Astrocyte of the spinal cord (primary cell): ENCODE measurements around the gene GABRB3.

Experiments used
- DNase-seq: peaks from one replicate; pipeline ENCODE4 v3.0.0; 2011; ENCODE audit warnings: low read depth, low spot score
- H3K4me3 ChIP-seq: 2 replicates; pipeline ENCODE4 v1.5.1; 2011; ENCODE audit warnings: low read depth, mild to moderate bottlenecking, low read length, moderate library complexity
- in situ Hi-C: cut with HindIII; loops from 2 replicates; pipeline ENCODE4 v1.10.0; 2017; ENCODE audit warnings: low sequenced_read_pairs
- TF ChIP-seq, protein P1 (sequence below): IDR thresholded peaks from 2 replicates; pipeline ENCODE4 v1.5.1; 2012; ENCODE audit warnings: low read depth, mild to moderate bottlenecking, low read length, inconsistent platforms

The GABRB3 gene

DNA sequence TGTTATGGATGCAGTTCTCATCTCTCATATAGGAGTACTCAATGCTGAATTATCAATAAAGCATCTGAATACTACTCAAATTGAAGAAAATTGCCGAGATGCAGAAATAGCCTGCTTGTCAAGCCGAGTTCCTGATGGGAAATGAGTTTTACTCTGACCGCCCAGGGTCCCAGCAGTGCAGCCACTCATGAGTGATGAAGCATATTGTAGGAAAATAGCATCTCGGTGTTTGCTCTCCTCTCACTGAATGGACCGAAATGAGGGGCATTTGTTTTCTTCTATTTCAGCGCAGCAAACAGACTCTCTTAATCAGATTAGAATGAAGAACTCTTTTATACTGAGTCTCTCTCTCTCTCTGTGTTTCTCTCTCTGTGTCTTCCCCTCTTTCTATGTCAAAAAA is 190.0 kb downstream of the GABRB3 start:
- DNase-seq: no peak
- in situ Hi-C loops: no loop called here

DNA sequence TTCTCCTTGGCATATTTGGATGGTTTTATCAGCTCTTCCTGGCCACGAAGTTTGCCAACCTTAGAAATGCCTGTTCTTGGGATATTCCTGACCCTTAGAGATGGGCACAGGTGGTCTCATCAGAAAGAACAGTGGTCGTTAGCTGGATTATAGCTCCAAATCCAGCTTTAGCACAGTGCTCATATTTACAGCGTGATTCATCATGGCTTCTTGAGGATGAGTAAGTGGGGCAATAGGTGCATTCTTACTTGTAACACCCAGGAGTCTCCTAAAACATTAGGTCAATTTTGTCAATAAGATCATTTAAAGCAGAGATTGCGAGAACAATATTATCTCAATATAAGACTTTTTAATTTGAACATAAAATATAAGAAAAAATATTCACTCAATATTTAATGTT is 191.9 kb downstream of the GABRB3 start:
- in situ Hi-C loops: no loop called here
- DNase-seq: no peak
- H3K4me3 ChIP-seq: no peak overlapping the region
- TF ChIP-seq, protein P1, sequence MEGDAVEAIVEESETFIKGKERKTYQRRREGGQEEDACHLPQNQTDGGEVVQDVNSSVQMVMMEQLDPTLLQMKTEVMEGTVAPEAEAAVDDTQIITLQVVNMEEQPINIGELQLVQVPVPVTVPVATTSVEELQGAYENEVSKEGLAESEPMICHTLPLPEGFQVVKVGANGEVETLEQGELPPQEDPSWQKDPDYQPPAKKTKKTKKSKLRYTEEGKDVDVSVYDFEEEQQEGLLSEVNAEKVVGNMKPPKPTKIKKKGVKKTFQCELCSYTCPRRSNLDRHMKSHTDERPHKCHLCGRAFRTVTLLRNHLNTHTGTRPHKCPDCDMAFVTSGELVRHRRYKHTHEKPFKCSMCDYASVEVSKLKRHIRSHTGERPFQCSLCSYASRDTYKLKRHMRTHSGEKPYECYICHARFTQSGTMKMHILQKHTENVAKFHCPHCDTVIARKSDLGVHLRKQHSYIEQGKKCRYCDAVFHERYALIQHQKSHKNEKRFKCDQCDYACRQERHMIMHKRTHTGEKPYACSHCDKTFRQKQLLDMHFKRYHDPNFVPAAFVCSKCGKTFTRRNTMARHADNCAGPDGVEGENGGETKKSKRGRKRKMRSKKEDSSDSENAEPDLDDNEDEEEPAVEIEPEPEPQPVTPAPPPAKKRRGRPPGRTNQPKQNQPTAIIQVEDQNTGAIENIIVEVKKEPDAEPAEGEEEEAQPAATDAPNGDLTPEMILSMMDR: no peak

More for the DNA sequence above, 190.0 kb downstream of the GABRB3 start:
- TF ChIP-seq, protein P1: no peak
- H3K4me3 ChIP-seq: no peak overlapping the region

DNA sequence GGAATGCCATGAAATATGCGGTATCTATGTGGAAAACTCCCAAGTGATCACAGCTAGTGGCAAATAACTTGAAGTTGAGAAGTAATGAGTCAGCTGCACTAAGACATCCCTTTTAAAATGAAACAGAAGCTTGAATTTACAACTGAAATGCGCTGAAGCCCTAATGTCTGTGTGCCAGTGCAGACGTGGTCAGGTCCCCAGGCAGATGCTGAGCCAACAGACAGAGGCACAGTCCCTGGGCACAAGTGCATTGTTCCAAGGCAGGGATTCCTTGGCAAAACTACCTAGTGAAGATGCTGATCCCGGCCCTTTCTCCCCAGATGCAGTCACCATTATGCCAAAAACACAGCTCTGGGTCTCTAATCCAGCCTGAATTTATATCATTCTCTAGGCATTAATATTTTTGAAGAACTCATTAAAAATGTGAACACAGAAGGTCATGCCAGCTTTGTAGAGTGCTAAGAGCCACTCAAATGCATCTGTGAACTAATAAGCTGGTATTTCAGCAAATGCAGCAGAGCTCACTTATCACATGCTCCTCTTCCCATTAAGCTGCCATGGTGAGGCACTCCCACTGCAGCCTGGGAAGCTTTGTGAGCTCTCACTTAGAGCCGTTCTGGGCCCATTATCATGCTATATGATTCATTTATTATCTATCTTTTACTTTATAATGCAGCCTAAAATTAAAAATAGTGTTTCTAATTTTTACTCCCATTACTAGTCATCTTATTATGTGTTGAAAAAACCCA is 200.1 kb downstream of the GABRB3 start:
- no peak overlapping the region for H3K4me3 ChIP-seq
- in situ Hi-C loops: no loop called here
- TF ChIP-seq, protein P1: no peak
- no peak for DNase-seq

DNA sequence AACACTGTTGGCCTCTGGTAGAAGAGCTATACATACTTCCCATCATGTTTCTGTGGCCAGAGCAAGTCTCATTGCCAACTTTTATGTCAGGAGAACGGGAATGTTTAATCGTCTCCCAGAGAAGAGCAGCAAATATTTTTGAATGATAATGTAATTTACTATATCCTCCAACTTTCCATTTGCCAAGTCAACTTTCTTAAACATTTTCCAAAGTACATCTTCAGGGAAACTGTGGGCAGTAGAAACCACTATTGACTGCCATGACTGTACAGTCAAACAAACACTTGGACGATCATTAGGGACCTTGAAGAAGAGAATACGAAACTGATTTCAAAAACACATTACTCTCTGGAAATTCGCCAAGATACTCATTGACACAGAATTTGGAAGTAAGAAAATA is 201.5 kb downstream of the GABRB3 start:
- in situ Hi-C loops: no loop called here
- no peak for DNase-seq
- TF ChIP-seq, protein P1: no peak
- no peak overlapping the region for H3K4me3 ChIP-seq

DNA sequence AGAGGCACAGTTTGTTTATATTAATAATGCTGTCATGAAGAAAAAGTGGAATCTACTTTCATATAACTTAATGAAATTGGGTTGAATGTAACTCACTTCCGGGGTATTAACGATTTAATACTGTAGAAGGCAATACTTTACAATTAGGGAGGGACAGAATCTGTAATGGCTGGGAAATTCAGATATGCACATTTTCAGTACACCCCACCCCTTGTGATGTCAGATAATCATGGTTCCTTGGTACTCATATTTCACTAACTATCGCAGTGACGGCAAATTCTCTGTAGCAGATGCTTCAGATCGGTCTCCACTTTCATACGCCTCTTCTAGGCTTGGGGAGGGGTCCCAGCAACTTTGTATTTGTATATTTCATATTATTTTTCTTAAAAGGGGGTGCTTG is 207.3 kb downstream of the GABRB3 start:
- H3K4me3 ChIP-seq: no peak overlapping the region
- TF ChIP-seq, protein P1: no peak
- DNase-seq: no peak
- in situ Hi-C loops: no loop called here

DNA sequence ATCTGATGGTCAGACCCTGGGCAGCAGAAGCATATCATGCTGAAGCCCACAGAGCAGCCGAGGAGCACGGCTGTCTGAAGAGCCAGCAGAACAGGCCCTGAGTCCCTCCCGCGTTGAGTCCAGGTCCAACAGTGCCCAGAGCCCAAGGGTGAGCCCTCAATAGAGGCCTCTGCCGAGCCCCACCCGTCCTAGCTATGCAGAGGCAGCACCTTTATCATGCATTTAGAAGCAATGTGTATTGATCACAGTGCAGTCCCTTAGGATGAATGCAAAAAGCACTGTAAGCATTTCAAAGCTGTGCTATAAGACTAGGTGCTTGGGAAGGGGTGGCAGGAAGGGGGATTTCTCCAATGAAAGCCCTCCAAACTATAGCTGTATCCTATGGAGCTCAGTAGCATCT is 208.5 kb downstream of the GABRB3 start:
- TF ChIP-seq, protein P1: no peak
- no peak for DNase-seq
- H3K4me3 ChIP-seq: no peak overlapping the region
- in situ Hi-C loops: no loop called here
